H9 (cell line): ENCODE results near the gene PXT1. TPM values are rescaled to one million over a fixed set of nuclear protein-coding genes. Genes with fewer than 3 reads are reported as not detected.

Experiments used
- DNase-seq: peaks from one replicate; pipeline ENCODE4 v3.0.0-alpha.2; 2017
- H2AFZ ChIP-seq: one replicate; pipeline ENCODE4 v1.6.1; 2013; ENCODE audit warnings: mild to moderate bottlenecking, low read length, control low read depth, moderate library complexity
- H2AK5ac ChIP-seq: 2 replicates; pipeline ENCODE4 v1.6.1; 2013; ENCODE audit warnings: low read length, control low read depth, mixed read lengths; ENCODE audit not compliant: insufficient read length
- H2BK120ac ChIP-seq: one replicate; pipeline ENCODE4 v1.6.1; 2013; ENCODE audit warnings: low read depth, mild to moderate bottlenecking, low read length, control low read depth, inconsistent platforms; ENCODE audit not compliant: poor library complexity, severe bottlenecking
- H2BK12ac ChIP-seq: 2 replicates; pipeline ENCODE4 v1.6.1; 2013; ENCODE audit warnings: low read length, control low read depth, mixed read lengths, low read depth; ENCODE audit not compliant: insufficient read length
- H2BK15ac ChIP-seq: 2 replicates; pipeline ENCODE4 v1.6.1; 2013; ENCODE audit warnings: low read depth, low read length, control low read depth
- H2BK20ac ChIP-seq: one replicate; pipeline ENCODE4 v1.6.1; 2013; ENCODE audit warnings: low read depth, mild to moderate bottlenecking, low read length, control low read depth, inconsistent platforms; ENCODE audit not compliant: poor library complexity, severe bottlenecking
- H2BK5ac ChIP-seq: 2 replicates; pipeline ENCODE4 v1.6.1; 2013; ENCODE audit warnings: low read length, control low read depth, mixed read lengths; ENCODE audit not compliant: insufficient read length
- H3K14ac ChIP-seq: 2 replicates; pipeline ENCODE4 v1.6.1; 2013; ENCODE audit warnings: low read length, control low read depth; ENCODE audit not compliant: insufficient read depth
- H3K18ac ChIP-seq: 2 replicates; pipeline ENCODE4 v1.6.1; 2013; ENCODE audit warnings: low read depth, mild to moderate bottlenecking, mixed read lengths, low read length, control low read depth; ENCODE audit not compliant: insufficient read length
- H3K23ac ChIP-seq: 2 replicates; pipeline ENCODE4 v1.6.1; 2013; ENCODE audit warnings: low read length, control low read depth, mixed read lengths, low read depth; ENCODE audit not compliant: insufficient read length
- H3K23me2 ChIP-seq: 2 replicates; pipeline ENCODE4 v1.6.1; 2013; ENCODE audit warnings: low read depth, mild to moderate bottlenecking, mixed read lengths, low read length, control low read depth; ENCODE audit not compliant: insufficient read length, poor library complexity, severe bottlenecking
- H3K27ac ChIP-seq: 2 replicates; pipeline ENCODE4 v1.5.1; 2013; ENCODE audit warnings: low read length, control low read depth, mixed read lengths, low read depth; ENCODE audit not compliant: insufficient read length
- H3K27me3 ChIP-seq: 2 replicates; pipeline ENCODE4 v1.6.1; 2013; ENCODE audit warnings: low read length, control low read depth, inconsistent platforms; ENCODE audit not compliant: insufficient read depth
- H3K4ac ChIP-seq: 2 replicates; pipeline ENCODE4 v1.6.1; 2013; ENCODE audit warnings: low read depth, mild to moderate bottlenecking, control low read depth, inconsistent platforms, low read length, moderate library complexity
- H3K4me1 ChIP-seq: 2 replicates; pipeline ENCODE4 v1.6.1; 2013; ENCODE audit warnings: low read length, control low read depth, inconsistent platforms; ENCODE audit not compliant: insufficient read depth
- H3K4me2 ChIP-seq: 2 replicates; pipeline ENCODE4 v1.6.1; 2013; ENCODE audit warnings: low read length, control low read depth, mixed read lengths; ENCODE audit not compliant: insufficient read length, insufficient read depth
- H3K56ac ChIP-seq: 2 replicates; pipeline ENCODE4 v1.6.1; 2013; ENCODE audit warnings: low read depth, mild to moderate bottlenecking, mixed read lengths, low read length, control low read depth; ENCODE audit not compliant: insufficient read length
- H3K79me1 ChIP-seq: 2 replicates; pipeline ENCODE4 v1.6.1; 2013; ENCODE audit warnings: low read depth, mild to moderate bottlenecking, moderate library complexity, low read length, control low read depth, inconsistent platforms; ENCODE audit not compliant: insufficient read depth, poor library complexity, severe bottlenecking
- H3K79me2 ChIP-seq: 2 replicates; pipeline ENCODE4 v1.6.1; 2013; ENCODE audit warnings: low read length, control low read depth, inconsistent platforms; ENCODE audit not compliant: insufficient read depth
- H3K9ac ChIP-seq: 2 replicates; pipeline ENCODE4 v1.6.1; 2013; ENCODE audit warnings: low read length, control low read depth, mixed read lengths; ENCODE audit not compliant: insufficient read length; ENCODE audit errors: extremely low read depth
- H3K9me3 ChIP-seq: one replicate; pipeline ENCODE4 v1.6.1; 2013; ENCODE audit warnings: low read depth, low read length, inconsistent platforms; ENCODE audit not compliant: control insufficient read depth
- H3T11ph ChIP-seq: one replicate; pipeline ENCODE4 v1.6.1; 2013; ENCODE audit warnings: mild to moderate bottlenecking, low read length, control low read depth, inconsistent platforms
- H4K20me1 ChIP-seq: one replicate; pipeline ENCODE4 v1.6.1; 2013; ENCODE audit not compliant: control insufficient read depth, insufficient read length, insufficient read depth
- H4K5ac ChIP-seq: 2 replicates; pipeline ENCODE4 v1.6.1; 2013; ENCODE audit warnings: low read depth, mild to moderate bottlenecking, mixed read lengths, low read length, control low read depth; ENCODE audit not compliant: insufficient read length
- H4K8ac ChIP-seq: replicated peaks from 2 replicates; pipeline ENCODE4 v1.6.1; 2013; ENCODE audit warnings: low read length, control low read depth, mixed read lengths, low read depth; ENCODE audit not compliant: insufficient read length
- H4K91ac ChIP-seq: 2 replicates; pipeline ENCODE4 v1.6.1; 2013; ENCODE audit warnings: low read depth, mild to moderate bottlenecking, moderate library complexity, mixed read lengths, low read length, control low read depth; ENCODE audit not compliant: insufficient read length
- H3K27ac Mint-ChIP-seq, 3 experiments: 2 replicates in 2 of 3; 3 replicates in 1 of 3; pipeline ENCODE4 v1.8.0; 2020 to 2021; ENCODE audit warnings: mixed read lengths in 3 of 3, mild to moderate bottlenecking in 1 of 3, moderate library complexity in 1 of 3
- H3K27me3 Mint-ChIP-seq: 2 replicates; pipeline ENCODE4 v1.8.0; 2021; ENCODE audit warnings: low read depth, mild to moderate bottlenecking, moderate library complexity, mixed read lengths
- H3K36me3 Mint-ChIP-seq, 3 experiments: 2 replicates in 2 of 3; 3 replicates in 1 of 3; pipeline ENCODE4 v1.8.0; 2020 to 2021; ENCODE audit warnings: low read depth in 3 of 3, mixed read lengths in 3 of 3; ENCODE audit not compliant: insufficient read depth in 1 of 3
- H3K4me1 Mint-ChIP-seq, 2 experiments: 2 replicates each; pipeline ENCODE4 v1.8.0; 2020; ENCODE audit warnings: mixed read lengths in 2 of 2
- H3K4me3 Mint-ChIP-seq, 2 experiments: 2 replicates in 1 of 2; 3 replicates in 1 of 2; pipeline ENCODE4 v1.8.0; 2020 to 2021; ENCODE audit warnings: mild to moderate bottlenecking in 2 of 2, mixed read lengths in 2 of 2, moderate library complexity in 1 of 2
- H3K9me3 Mint-ChIP-seq, 2 experiments: 2 replicates in 1 of 2; 3 replicates in 1 of 2; pipeline ENCODE4 v1.8.0; 2020; ENCODE audit warnings: mild to moderate bottlenecking in 2 of 2, mixed read lengths in 2 of 2, moderate library complexity in 1 of 2
- CTCF ChIP-seq: fragments of 200-600 bp; sonication (generic); conservative IDR thresholded peaks from 3 replicates; pipeline ENCODE4 v1.8.0; 2021; ENCODE audit warnings: antibody characterized with exemption, mild to moderate bottlenecking
- total RNA-seq: library from RNA; stranded (reverse); gene quantifications from 2 replicates; pipeline ENCODE4 v1.2.1, GENCODE V29; 2021

PXT1 gene
- total RNA-seq, 1 experiment from 2014 or later, result not detected

DNA sequence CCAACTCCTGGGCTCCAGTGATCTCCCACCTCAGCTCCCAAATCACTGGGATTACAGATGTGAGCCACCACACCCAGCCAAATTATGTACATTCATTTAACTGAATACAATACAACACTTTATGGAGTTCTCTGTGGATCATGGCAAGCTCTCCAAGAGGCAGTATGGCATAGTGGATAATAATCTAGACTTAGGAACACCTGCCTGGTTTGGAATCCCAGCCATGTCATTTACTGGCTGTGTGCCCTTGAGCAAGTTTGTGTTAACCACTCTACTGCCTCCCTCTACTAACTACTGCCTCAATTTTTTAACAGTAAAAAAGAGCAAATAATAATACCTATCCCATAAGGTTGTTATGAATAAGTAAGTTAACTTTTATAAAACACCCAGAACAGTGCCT, 53.3 kb downstream of the PXT1 start:
- Histone ChIP-seq H3K27me3 (peaks cover 29% of the 10 kb centered on the region; the same call in 1 of the 2 replicates), H4K8ac (no peak overlapping the region), H3K4ac (no peak overlapping the region), H3K27ac (no peak overlapping the region), H3K9me3 (no peaks in the 10 kb centered on the region), H4K5ac (no peak overlapping the region), H3K14ac (no peak overlapping the region), H2BK12ac (no peak overlapping the region), H3K79me2 (no peaks in the 10 kb centered on the region), H2AFZ (no peak overlapping the region), H2BK20ac (no peak overlapping the region), H3K18ac (no peak overlapping the region), H3K4me1 (no peaks in the 10 kb centered on the region), H2AK5ac (no peak overlapping the region), H4K20me1 (no peaks in the 10 kb centered on the region), H4K91ac (no peak overlapping the region), H2BK120ac (no peak overlapping the region), H2BK5ac (no peak overlapping the region), H3K79me1 (no peaks in the 10 kb centered on the region), H3K23me2 (peaks cover 13% of the 10 kb centered on the region), H3K56ac (no peak overlapping the region), H3T11ph (no peak overlapping the region), H3K4me2 (no peak overlapping the region), H3K23ac (no peak overlapping the region), H2BK15ac (no peak overlapping the region), H3K9ac (no peak overlapping the region)
- Mint-ChIP-seq H3K4me1 (peaks cover 22 to 26% of the 10 kb centered on the region in 2 experiments), H3K27me3 (peaks cover 59% of the 10 kb centered on the region), H3K36me3 (no peaks in the 10 kb centered on the region), H3K27ac (no peak overlapping the region), H3K9me3 (peaks cover 3 to 6% of the 10 kb centered on the region in 2 experiments; a peak in 4 of 5 replicates), H3K4me3 (no peak overlapping the region)
- no peak for TF ChIP-seq CTCF
- no peak for DNase-seq
